H9 (cell line): ENCODE measurements around the gene TRIP10. TPM values are rescaled to one million over a fixed set of nuclear protein-coding genes. Genes with fewer than 3 reads are reported as not detected.
A peak's percentile ranks its signal among the peaks of the same experiment; 100 is the strongest.

Source experiments
- DNase-seq: peaks from one replicate; pipeline ENCODE4 v3.0.0-alpha.2; 2017
- H2AFZ ChIP-seq: one replicate; pipeline ENCODE4 v1.6.1; 2013; ENCODE audit warnings: mild to moderate bottlenecking, low read length, control low read depth, moderate library complexity
- H2AK5ac ChIP-seq: 2 replicates; pipeline ENCODE4 v1.6.1; 2013; ENCODE audit warnings: low read length, control low read depth, mixed read lengths; ENCODE audit not compliant: insufficient read length
- H2BK120ac ChIP-seq: one replicate; pipeline ENCODE4 v1.6.1; 2013; ENCODE audit warnings: low read depth, mild to moderate bottlenecking, low read length, control low read depth, inconsistent platforms; ENCODE audit not compliant: poor library complexity, severe bottlenecking
- H2BK12ac ChIP-seq: 2 replicates; pipeline ENCODE4 v1.6.1; 2013; ENCODE audit warnings: low read length, control low read depth, mixed read lengths, low read depth; ENCODE audit not compliant: insufficient read length
- H2BK15ac ChIP-seq: 2 replicates; pipeline ENCODE4 v1.6.1; 2013; ENCODE audit warnings: low read depth, low read length, control low read depth
- H2BK20ac ChIP-seq: one replicate; pipeline ENCODE4 v1.6.1; 2013; ENCODE audit warnings: low read depth, mild to moderate bottlenecking, low read length, control low read depth, inconsistent platforms; ENCODE audit not compliant: poor library complexity, severe bottlenecking
- H2BK5ac ChIP-seq: 2 replicates; pipeline ENCODE4 v1.6.1; 2013; ENCODE audit warnings: low read length, control low read depth, mixed read lengths; ENCODE audit not compliant: insufficient read length
- H3K14ac ChIP-seq: 2 replicates; pipeline ENCODE4 v1.6.1; 2013; ENCODE audit warnings: low read length, control low read depth; ENCODE audit not compliant: insufficient read depth
- H3K18ac ChIP-seq: 2 replicates; pipeline ENCODE4 v1.6.1; 2013; ENCODE audit warnings: low read depth, mild to moderate bottlenecking, mixed read lengths, low read length, control low read depth; ENCODE audit not compliant: insufficient read length
- H3K23ac ChIP-seq: 2 replicates; pipeline ENCODE4 v1.6.1; 2013; ENCODE audit warnings: low read length, control low read depth, mixed read lengths, low read depth; ENCODE audit not compliant: insufficient read length
- H3K23me2 ChIP-seq: 2 replicates; pipeline ENCODE4 v1.6.1; 2013; ENCODE audit warnings: low read depth, mild to moderate bottlenecking, mixed read lengths, low read length, control low read depth; ENCODE audit not compliant: insufficient read length, poor library complexity, severe bottlenecking
- H3K27ac ChIP-seq: 2 replicates; pipeline ENCODE4 v1.5.1; 2013; ENCODE audit warnings: low read length, control low read depth, mixed read lengths, low read depth; ENCODE audit not compliant: insufficient read length
- H3K27me3 ChIP-seq: 2 replicates; pipeline ENCODE4 v1.6.1; 2013; ENCODE audit warnings: low read length, control low read depth, inconsistent platforms; ENCODE audit not compliant: insufficient read depth
- H3K4ac ChIP-seq: 2 replicates; pipeline ENCODE4 v1.6.1; 2013; ENCODE audit warnings: low read depth, mild to moderate bottlenecking, control low read depth, inconsistent platforms, low read length, moderate library complexity
- H3K4me1 ChIP-seq: 2 replicates; pipeline ENCODE4 v1.6.1; 2013; ENCODE audit warnings: low read length, control low read depth, inconsistent platforms; ENCODE audit not compliant: insufficient read depth
- H3K4me2 ChIP-seq: 2 replicates; pipeline ENCODE4 v1.6.1; 2013; ENCODE audit warnings: low read length, control low read depth, mixed read lengths; ENCODE audit not compliant: insufficient read length, insufficient read depth
- H3K56ac ChIP-seq: 2 replicates; pipeline ENCODE4 v1.6.1; 2013; ENCODE audit warnings: low read depth, mild to moderate bottlenecking, mixed read lengths, low read length, control low read depth; ENCODE audit not compliant: insufficient read length
- H3K79me1 ChIP-seq: 2 replicates; pipeline ENCODE4 v1.6.1; 2013; ENCODE audit warnings: low read depth, mild to moderate bottlenecking, moderate library complexity, low read length, control low read depth, inconsistent platforms; ENCODE audit not compliant: insufficient read depth, poor library complexity, severe bottlenecking
- H3K79me2 ChIP-seq: 2 replicates; pipeline ENCODE4 v1.6.1; 2013; ENCODE audit warnings: low read length, control low read depth, inconsistent platforms; ENCODE audit not compliant: insufficient read depth
- H3K9ac ChIP-seq: 2 replicates; pipeline ENCODE4 v1.6.1; 2013; ENCODE audit warnings: low read length, control low read depth, mixed read lengths; ENCODE audit not compliant: insufficient read length; ENCODE audit errors: extremely low read depth
- H3K9me3 ChIP-seq: one replicate; pipeline ENCODE4 v1.6.1; 2013; ENCODE audit warnings: low read depth, low read length, inconsistent platforms; ENCODE audit not compliant: control insufficient read depth
- H3T11ph ChIP-seq: one replicate; pipeline ENCODE4 v1.6.1; 2013; ENCODE audit warnings: mild to moderate bottlenecking, low read length, control low read depth, inconsistent platforms
- H4K20me1 ChIP-seq: one replicate; pipeline ENCODE4 v1.6.1; 2013; ENCODE audit not compliant: control insufficient read depth, insufficient read length, insufficient read depth
- H4K5ac ChIP-seq: 2 replicates; pipeline ENCODE4 v1.6.1; 2013; ENCODE audit warnings: low read depth, mild to moderate bottlenecking, mixed read lengths, low read length, control low read depth; ENCODE audit not compliant: insufficient read length
- H4K8ac ChIP-seq: replicated peaks from 2 replicates; pipeline ENCODE4 v1.6.1; 2013; ENCODE audit warnings: low read length, control low read depth, mixed read lengths, low read depth; ENCODE audit not compliant: insufficient read length
- H4K91ac ChIP-seq: 2 replicates; pipeline ENCODE4 v1.6.1; 2013; ENCODE audit warnings: low read depth, mild to moderate bottlenecking, moderate library complexity, mixed read lengths, low read length, control low read depth; ENCODE audit not compliant: insufficient read length
- H3K27ac Mint-ChIP-seq, 3 experiments: 2 replicates in 2 of 3; 3 replicates in 1 of 3; pipeline ENCODE4 v1.8.0; 2020 to 2021; ENCODE audit warnings: mixed read lengths in 3 of 3, mild to moderate bottlenecking in 1 of 3, moderate library complexity in 1 of 3
- H3K27me3 Mint-ChIP-seq: 2 replicates; pipeline ENCODE4 v1.8.0; 2021; ENCODE audit warnings: low read depth, mild to moderate bottlenecking, moderate library complexity, mixed read lengths
- H3K36me3 Mint-ChIP-seq, 3 experiments: 2 replicates in 2 of 3; 3 replicates in 1 of 3; pipeline ENCODE4 v1.8.0; 2020 to 2021; ENCODE audit warnings: low read depth in 3 of 3, mixed read lengths in 3 of 3; ENCODE audit not compliant: insufficient read depth in 1 of 3
- H3K4me1 Mint-ChIP-seq, 2 experiments: 2 replicates each; pipeline ENCODE4 v1.8.0; 2020; ENCODE audit warnings: mixed read lengths in 2 of 2
- H3K4me3 Mint-ChIP-seq, 2 experiments: 2 replicates in 1 of 2; 3 replicates in 1 of 2; pipeline ENCODE4 v1.8.0; 2020 to 2021; ENCODE audit warnings: mild to moderate bottlenecking in 2 of 2, mixed read lengths in 2 of 2, moderate library complexity in 1 of 2
- H3K9me3 Mint-ChIP-seq, 2 experiments: 2 replicates in 1 of 2; 3 replicates in 1 of 2; pipeline ENCODE4 v1.8.0; 2020; ENCODE audit warnings: mild to moderate bottlenecking in 2 of 2, mixed read lengths in 2 of 2, moderate library complexity in 1 of 2
- WGBS: extraction: QIAGEN DNeasy Blood & Tissue Kit; methylation state at CpG from one replicate; pipeline ENCODE4 v1.1.7; 2013; ENCODE audit warnings: missing lambda C conversion rate, low lambda C conversion rate, mixed read lengths; ENCODE audit not compliant: insufficient read length; ENCODE audit errors: extremely low coverage; 5-methylcytosine and 5-hydroxymethylcytosine counted together
- total RNA-seq: library from RNA; stranded (reverse); gene quantifications from 2 replicates; pipeline ENCODE4 v1.2.1, GENCODE V29; 2021
- TF ChIP-seq, protein P1 (sequence below): fragments of 200-600 bp; sonication (generic); conservative IDR thresholded peaks from 3 replicates; pipeline ENCODE4 v1.8.0; 2021; ENCODE audit warnings: antibody characterized with exemption, mild to moderate bottlenecking

TRIP10 gene
- total RNA-seq, 1 experiment from 2014 or later, result 56.4 TPM

DNA sequence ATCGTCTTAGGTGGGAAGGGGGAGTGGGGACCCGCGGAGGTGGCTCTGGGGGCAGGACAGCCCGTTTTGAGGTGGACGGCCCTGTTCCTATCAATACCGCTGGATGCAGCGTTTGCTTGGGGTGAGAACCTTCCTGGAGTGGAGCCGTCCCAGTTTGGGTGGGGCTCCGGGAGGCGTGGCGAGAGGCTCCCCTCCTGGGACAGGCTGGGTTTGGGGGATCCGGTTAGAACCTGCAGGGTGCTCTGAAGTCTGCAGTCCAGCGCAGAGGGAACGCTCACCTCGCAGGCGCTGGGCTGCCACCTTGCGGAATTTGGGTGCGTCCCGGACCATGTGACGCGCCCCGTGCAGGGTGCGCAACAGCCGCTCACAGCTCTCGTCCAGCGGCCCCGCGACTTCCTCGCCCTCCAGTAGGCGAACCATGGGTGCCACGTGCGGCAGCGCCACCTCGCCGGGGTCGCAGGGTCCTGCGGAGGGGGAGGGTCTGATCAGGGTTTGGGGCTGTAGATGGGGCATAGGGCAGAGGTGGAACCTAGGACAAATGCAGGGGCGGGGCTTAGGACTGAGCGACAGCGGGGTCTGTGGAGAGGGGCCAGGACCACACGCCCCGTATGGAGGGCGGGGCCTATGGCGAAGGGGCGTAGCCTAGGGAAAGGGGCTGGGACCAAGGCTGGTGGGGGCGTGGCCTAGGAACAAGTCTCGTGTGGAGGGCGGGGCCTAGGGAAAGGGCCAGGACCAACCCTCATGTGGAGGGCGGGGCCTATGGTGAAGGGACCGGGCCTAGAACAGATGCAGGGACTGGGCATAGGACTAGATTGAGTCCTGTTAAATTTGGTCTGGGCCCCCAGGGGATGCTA, 13.9 kb downstream of the TRIP10 start:
- Histone ChIP-seq H3K79me1 (no peaks in the 10 kb centered on the region), H3K18ac (peak overlapping the region; percentile 33), H2BK15ac (no peak overlapping the region), H3K27me3 (no peaks in the 10 kb centered on the region; the same call in 1 of the 2 replicates), H3K4me1 (no peaks in the 10 kb centered on the region; the same call in 1 of the 2 replicates), H2BK20ac (no peak overlapping the region), H3K4me2 (peak overlapping the region; percentile 57), H3K14ac (peak overlapping the region; percentile 66), H3K23ac (no peak overlapping the region), H4K5ac (no peak overlapping the region), H2AFZ (no peak overlapping the region), H4K8ac (no peak overlapping the region), H3K56ac (no peak overlapping the region), H3T11ph (no peak overlapping the region), H2BK120ac (no peak overlapping the region), H4K20me1 (no peaks in the 10 kb centered on the region), H3K9me3 (no peaks in the 10 kb centered on the region), H2AK5ac (no peak overlapping the region), H3K9ac (no peak overlapping the region), H3K4ac (no peak overlapping the region), H3K27ac (peak overlapping the region; percentile 14), H4K91ac (no peak overlapping the region), H3K79me2 (no peaks in the 10 kb centered on the region), H2BK12ac (no peak overlapping the region), H2BK5ac (no peak overlapping the region), H3K23me2 (peaks cover 4% of the 10 kb centered on the region)
- WGBS, result no CpG with 5 or more reads among the region's 50 CpGs
- Mint-ChIP-seq H3K4me1 (peaks cover 5% of the 10 kb centered on the region in 2 experiments; a peak in 2 of 4 replicates), H3K27me3 (no peaks in the 10 kb centered on the region), H3K4me3 (peak overlapping the region; percentile 68 to 86), H3K36me3 (peaks cover 19 to 48% (median 43%) of the 10 kb centered on the region in 3 experiments), H3K9me3 (no peaks in the 10 kb centered on the region), H3K27ac (peak overlapping the region; percentile 89 to 97 (median 96))
- TF ChIP-seq, protein P1, sequence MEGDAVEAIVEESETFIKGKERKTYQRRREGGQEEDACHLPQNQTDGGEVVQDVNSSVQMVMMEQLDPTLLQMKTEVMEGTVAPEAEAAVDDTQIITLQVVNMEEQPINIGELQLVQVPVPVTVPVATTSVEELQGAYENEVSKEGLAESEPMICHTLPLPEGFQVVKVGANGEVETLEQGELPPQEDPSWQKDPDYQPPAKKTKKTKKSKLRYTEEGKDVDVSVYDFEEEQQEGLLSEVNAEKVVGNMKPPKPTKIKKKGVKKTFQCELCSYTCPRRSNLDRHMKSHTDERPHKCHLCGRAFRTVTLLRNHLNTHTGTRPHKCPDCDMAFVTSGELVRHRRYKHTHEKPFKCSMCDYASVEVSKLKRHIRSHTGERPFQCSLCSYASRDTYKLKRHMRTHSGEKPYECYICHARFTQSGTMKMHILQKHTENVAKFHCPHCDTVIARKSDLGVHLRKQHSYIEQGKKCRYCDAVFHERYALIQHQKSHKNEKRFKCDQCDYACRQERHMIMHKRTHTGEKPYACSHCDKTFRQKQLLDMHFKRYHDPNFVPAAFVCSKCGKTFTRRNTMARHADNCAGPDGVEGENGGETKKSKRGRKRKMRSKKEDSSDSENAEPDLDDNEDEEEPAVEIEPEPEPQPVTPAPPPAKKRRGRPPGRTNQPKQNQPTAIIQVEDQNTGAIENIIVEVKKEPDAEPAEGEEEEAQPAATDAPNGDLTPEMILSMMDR, result peak; percentile 53
- DNase-seq, result peak; percentile 98
